HG02610 (cell line): ENCODE measurements around the gene ATOH8.

Experiments
- ATAC-seq: cut with Tn5 transposase; IDR thresholded peaks from one replicate; pipeline ENCODE4 v1.9.1; 2021; ENCODE audit warnings: mild to moderate bottlenecking, moderate library complexity; ENCODE audit not compliant: unreplicated experiment

ATOH8 gene

DNA sequence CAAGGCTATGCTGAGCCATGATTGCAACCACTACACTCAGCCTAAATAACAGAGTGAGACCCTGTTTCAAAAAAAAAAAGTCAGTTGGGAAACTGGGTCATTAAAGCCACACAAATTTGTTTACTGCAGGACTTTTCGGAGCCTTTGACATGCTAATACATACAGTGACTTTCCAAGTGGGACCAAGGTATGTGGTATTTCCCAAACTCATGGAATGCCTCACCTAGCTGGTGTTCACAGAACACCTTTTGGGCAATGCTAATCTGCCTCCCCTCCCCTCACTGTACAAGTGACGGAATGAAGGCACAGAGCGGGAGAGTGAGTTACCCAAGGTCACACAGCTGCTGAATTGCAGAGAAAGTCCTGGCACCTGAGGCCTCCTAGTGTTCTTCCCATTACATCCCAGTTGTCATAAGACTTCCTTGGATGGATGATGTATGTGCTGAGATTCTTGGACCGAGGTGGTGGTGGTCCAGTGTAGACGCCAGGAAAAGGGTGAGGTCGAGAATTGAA lies 30.7 kb downstream of the ATOH8 start:
- no peak for ATAC-seq

- no peak for ATAC-seq
Observed at GRCh38 chr2:85785027-85785822, 31.4 kb downstream of the ATOH8 start.

GRCh38 chr2:85785871-85786270 lies 32.1 kb downstream of the ATOH8 start:
- ATAC-seq, result no peak

- ATAC-seq, result no peak
Observed at GRCh38 chr2:85786444-85786843, 32.7 kb downstream of the ATOH8 start.

GRCh38 chr2:85786865-85787264 lies 33.1 kb downstream of the ATOH8 start:
- ATAC-seq, result no peak

DNA sequence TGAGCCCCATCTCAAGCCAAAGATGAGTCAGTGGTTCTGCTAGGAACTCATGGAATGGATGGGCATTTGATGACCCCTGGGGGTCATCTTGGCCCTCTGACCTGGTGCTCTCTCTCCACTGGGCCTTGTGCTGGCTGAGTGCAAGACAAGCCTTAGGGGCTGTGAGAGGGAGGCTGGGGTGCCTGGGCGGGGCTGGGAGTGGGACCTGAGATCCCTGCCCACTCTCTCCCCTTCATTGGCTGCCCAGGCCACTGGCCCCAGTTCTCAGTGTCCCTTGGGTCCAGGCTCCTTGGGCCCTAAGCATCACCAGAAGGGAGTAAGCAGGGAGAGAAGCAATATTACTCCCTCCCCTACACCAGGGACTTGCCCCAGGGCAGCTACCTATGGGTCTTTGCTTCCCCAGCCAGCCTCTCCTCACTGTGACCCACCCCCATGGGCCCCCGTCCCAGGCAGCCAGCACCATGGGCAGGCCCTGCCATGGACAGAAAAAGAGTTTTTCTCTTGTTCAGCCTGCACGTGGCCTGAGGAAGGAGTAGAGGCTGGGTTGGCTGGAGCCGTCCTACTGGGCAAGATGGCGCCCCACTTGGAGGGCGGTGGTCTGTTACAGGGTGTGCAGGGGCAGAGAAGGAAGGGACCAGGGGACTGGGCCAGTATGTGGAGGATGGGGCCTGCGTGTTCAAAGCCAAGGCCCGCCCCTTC lies 33.6 kb downstream of the ATOH8 start:
- no peak for ATAC-seq

DNA sequence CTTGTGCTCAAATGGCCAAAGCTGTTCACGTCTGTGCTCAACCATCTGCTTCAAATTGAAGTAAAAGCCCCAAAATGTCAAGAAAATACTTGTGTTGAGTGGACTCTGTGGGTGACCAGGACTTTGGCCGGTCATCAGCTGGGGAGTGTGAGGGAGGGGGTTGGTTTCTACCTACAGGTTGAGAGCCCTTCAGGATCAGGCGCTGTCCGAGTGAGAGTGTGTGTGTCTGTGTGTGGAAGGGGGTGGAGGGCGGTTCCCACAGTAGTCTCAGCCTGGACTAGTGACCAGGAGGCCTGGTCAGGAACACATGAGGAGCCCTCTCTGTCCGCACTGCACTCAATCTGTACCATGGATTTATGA lies 34.2 kb downstream of the ATOH8 start:
- ATAC-seq, result no peak

GRCh38 chr2:85788603-85789002 lies 34.8 kb downstream of the ATOH8 start:
- no peak for ATAC-seq

GRCh38 chr2:85789271-85789670 lies 35.5 kb downstream of the ATOH8 start:
- ATAC-seq, result no peak

DNA sequence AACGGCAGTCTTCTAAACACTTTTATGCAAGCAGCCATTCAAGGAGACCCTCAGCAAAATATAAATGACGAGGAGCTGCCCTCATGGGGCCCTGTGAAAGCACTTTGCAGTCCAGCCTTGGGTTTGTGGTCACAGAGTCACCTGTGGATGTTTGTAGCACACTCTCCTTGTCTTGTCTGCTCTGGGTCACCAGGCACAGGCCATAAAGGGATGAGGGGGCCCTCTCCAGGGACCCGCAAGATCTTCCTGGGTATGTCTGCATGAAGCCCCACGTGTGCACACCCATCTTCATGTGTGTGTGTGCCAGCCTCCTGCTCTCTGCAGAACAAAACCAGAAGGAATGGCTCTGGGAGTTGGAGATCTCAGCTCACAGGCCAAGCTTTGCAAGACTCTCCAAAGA lies 36.2 kb downstream of the ATOH8 start:
- no peak for ATAC-seq

DNA sequence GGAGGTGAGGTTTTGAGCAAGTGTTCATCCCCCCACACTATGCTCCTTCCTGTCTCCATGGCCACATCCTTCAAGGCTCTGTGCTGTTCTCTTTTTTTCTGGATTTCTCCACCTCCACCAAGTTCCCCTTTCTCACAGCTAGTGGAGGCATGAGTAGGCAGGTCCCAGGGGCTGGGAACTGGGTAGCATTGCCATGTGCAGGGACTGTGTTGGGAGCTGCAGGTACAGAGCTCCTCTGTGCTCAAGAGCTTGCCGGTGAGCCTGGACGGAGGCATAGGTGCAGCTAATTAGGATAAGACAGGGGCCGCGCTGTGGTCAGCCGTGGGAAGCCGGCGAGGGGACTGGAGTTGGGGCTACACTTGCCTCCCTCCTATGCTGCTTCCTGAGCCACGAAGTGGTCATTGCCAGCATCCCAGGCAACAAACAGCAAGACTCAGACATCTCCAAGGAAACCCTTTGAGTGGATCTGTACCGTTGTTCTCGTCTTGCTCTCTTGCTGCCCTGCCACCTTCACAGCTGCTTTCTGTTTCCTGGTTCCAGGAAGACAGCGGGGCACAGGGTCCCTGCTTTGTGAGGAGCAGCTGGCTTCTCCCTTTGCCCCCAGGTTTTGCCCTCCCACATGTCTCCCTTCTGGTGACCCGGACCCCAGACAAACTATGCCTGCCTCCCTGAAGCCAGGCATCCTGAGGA lies 36.9 kb downstream of the ATOH8 start:
- ATAC-seq, result no peak

DNA sequence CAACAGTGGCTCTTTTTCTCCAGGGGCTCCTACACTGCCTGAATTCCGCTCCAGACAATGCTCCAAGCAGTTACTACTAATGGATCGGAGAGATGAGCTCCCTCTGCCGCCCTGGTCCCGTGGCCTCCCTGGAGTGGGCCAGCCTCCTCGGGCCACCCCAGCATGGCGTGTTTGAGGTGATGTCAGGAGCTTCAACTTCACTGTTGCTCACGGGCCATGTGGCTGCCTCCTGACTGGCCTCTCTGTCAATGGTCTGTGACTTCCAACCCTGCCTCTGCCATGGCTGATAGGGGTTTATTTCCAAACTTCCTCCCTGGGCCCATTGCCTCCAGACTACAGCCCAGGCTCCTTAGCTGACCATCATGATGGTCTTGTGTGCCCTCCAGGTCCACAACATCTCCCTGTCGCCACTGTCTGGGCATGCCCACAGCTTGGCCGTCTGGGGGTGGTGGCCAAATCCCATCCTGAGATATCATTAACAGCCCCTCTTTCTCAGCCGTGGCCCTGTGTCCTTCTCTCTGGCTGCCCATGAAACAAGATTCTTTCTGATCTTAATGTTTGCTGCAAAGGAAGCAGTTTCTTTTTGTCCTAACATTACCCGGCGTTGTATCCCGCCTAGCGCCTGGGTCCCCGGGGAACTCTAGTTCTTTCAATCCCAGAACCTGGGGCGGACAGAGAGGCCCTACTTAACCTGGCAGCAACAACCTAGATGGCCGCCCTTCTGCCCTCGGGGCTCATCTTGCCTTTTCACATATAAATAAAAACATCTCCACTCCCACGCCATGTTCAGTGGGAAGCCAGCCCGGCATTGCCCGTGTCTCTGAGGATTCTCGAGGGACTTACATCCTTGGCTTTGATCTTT lies 38.1 kb downstream of the ATOH8 start:
- ATAC-seq, result no peak

- no peak for ATAC-seq
Observed at GRCh38 chr2:85792783-85793441, 39.1 kb downstream of the ATOH8 start.

DNA sequence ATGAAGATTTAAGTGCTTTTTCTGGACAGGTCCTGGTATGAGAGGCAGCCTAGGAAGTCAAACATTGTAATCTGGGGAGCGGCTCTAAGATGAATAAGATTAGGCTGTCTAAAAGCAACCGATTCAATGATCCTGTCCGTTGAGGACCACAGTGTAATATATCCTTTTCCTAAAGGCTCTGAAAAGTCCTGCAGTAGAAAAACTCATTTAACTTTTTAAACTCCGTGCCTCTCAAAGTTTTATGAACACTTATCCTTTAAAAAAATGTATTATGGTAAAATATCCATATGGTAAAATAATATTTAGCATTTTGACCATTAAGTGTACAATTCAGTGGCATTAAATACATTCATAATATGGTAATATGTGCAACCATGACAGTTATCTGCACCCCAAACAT lies 39.8 kb downstream of the ATOH8 start:
- ATAC-seq, result no peak

GRCh38 chr2:85794038-85794441 lies 40.2 kb downstream of the ATOH8 start:
- ATAC-seq, result no peak

- ATAC-seq, result no peak
Observed at GRCh38 chr2:85794491-85795121, 40.8 kb downstream of the ATOH8 start.

DNA sequence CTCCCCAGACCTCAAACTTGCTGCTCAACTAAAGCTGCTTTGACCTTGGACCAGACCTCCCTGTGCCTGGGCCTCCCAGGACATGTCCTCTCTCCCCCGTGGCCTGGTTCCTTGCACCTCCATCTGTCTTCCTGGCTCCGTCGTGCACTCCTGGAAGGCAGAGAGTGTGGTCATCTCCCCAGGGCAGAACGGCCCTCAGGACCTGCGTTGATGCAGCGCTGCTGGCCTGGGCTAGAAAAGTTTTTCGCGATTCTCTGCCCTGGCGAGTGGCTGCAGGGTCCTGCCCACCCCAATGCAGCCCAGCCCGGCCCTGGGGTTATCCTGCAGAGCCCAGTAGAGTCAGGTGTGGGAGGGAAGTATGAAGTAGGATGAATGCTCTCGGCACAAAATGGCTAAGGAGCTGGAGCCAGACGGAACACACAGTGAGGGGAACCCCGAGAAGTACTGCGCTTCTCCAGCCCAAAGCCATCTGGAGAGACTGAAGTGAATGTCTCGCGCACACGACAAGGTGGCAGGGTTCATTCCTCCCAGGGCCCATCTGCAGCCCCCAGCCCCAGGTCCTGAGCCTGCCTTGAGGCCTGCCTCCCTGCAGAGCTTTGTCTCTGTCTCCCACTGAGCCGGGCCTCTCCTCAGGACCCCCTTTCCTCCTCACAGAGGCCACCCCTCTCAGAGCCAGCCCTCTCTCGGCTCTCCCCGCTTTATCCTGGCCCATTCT lies 41.7 kb downstream of the ATOH8 start:
- no peak for ATAC-seq

- ATAC-seq, result no peak
Observed at GRCh38 chr2:85796046-85796340, 42.2 kb downstream of the ATOH8 start.
